DND-41 (cell line): ENCODE measurements around the gene OASL.

ENCODE experiments used
- EZH2 ChIP-seq: IDR thresholded peaks from 3 replicates; pipeline ENCODE4 v1.6.1; 2012; ENCODE audit warnings: borderline replicate concordance, low read depth, mild to moderate bottlenecking, moderate library complexity, low read length, inconsistent platforms; ENCODE audit not compliant: severe bottlenecking
- TF ChIP-seq, protein P1 (sequence below): IDR thresholded peaks from 2 replicates; pipeline ENCODE4 v1.5.1; 2012; ENCODE audit warnings: borderline replicate concordance, low read length, moderate library complexity, mild to moderate bottlenecking; ENCODE audit not compliant: poor library complexity, severe bottlenecking; ENCODE audit errors: extremely low read depth

DNA sequence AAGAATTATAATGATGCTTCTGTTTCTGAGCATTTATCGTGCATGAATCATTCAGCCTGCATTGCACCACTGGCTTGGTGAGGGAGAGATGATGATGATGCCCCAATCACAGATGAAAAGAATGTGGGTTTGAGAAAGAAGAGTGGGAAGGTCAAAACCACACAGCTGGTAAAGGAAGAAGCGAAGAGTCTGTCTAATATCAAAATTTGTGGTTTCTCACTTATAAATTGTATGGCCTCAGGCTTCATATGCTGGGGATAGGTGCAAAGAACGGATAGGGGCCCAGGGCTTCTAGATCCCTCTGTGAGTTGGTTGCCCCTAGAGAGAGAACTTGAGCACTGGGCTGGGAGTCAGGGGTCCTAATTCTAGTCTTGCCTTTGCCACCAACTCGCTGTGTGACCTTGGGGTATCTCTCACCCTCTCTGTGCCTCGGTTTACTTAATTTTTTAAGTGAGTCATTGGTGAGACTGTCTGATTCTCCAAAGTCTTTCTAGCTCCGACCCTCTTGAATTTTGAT is 2.2 kb downstream of the OASL start:
- TF ChIP-seq, protein P1, sequence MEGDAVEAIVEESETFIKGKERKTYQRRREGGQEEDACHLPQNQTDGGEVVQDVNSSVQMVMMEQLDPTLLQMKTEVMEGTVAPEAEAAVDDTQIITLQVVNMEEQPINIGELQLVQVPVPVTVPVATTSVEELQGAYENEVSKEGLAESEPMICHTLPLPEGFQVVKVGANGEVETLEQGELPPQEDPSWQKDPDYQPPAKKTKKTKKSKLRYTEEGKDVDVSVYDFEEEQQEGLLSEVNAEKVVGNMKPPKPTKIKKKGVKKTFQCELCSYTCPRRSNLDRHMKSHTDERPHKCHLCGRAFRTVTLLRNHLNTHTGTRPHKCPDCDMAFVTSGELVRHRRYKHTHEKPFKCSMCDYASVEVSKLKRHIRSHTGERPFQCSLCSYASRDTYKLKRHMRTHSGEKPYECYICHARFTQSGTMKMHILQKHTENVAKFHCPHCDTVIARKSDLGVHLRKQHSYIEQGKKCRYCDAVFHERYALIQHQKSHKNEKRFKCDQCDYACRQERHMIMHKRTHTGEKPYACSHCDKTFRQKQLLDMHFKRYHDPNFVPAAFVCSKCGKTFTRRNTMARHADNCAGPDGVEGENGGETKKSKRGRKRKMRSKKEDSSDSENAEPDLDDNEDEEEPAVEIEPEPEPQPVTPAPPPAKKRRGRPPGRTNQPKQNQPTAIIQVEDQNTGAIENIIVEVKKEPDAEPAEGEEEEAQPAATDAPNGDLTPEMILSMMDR = no peak
- TF ChIP-seq EZH2 = no peak
